G401 (cell line): ENCODE measurements around the gene CDH23. TPM values are rescaled to one million over a fixed set of nuclear protein-coding genes. Genes with fewer than 3 reads are reported as not detected.
A peak's percentile ranks its signal among the peaks of the same experiment; 100 is the strongest.
"Not testable (repeated sequence)": the region's sequence is repeated elsewhere in the genome, so short reads cannot be mapped to it uniquely, and the experiment has no call there.

Experiments
- DNase-seq: peaks from one replicate; pipeline ENCODE4 v3.0.0-alpha.2; 2015; ENCODE audit warnings: low spot score
- in situ Hi-C: cut with HindIII; loops from 2 replicates; pipeline ENCODE4 v1.10.0; 2016; ENCODE audit warnings: low sequenced_read_pairs, mixed read lengths
- total RNA-seq: library from RNA; depleted of rRNA; stranded (reverse); fragments of >200 nt; shearing (Covaris generic); gene quantifications from 2 replicates; pipeline ENCODE4 v1.2.3, GENCODE V29; 2014; rRNA removed

CDH23 gene
- total RNA-seq: 2.8 and 5.9 TPM in 2 replicates

GRCh38 chr10:71396711-71397295, at the start of gene CDH23:
CDH23 (plus strand) TSS chr10:71396920; CDS start chr10:71439832, 42,912 bp downstream.
- in situ Hi-C loops: no loop called here
- peak; percentile 56 for DNase-seq

- no peak for DNase-seq
- in situ Hi-C loops: no loop called here
Observed at GRCh38 chr10:71347587-71348395, 48.9 kb upstream of the CDH23 start.

GRCh38 chr10:71348850-71349249, 47.9 kb upstream of the CDH23 start:
- DNase-seq: no peak
- in situ Hi-C loops: no loop called here

- no peak for DNase-seq
- in situ Hi-C loops: no loop called here
Observed at GRCh38 chr10:71349406-71349805, 47.3 kb upstream of the CDH23 start.

GRCh38 chr10:71351087-71351486, 45.6 kb upstream of the CDH23 start:
- no peak for DNase-seq
- in situ Hi-C loops: no loop called here

- in situ Hi-C loops: no loop called here
- DNase-seq: peak; percentile 92
Observed at GRCh38 chr10:71351628-71352319, 44.9 kb upstream of the CDH23 start.

- in situ Hi-C loops: no loop called here
- no peak for DNase-seq
Observed at GRCh38 chr10:71353639-71354038, 43.1 kb upstream of the CDH23 start.

GRCh38 chr10:71354776-71355175, 41.9 kb upstream of the CDH23 start:
- in situ Hi-C loops: no loop called here
- DNase-seq: no peak

- DNase-seq: no peak
- in situ Hi-C loops: no loop called here
Observed at GRCh38 chr10:71355886-71356285, 40.8 kb upstream of the CDH23 start.

- DNase-seq: no peak
- in situ Hi-C loops: no loop called here
Observed at GRCh38 chr10:71357792-71358265, 38.9 kb upstream of the CDH23 start.

GRCh38 chr10:71358277-71358676, 38.4 kb upstream of the CDH23 start:
- DNase-seq: no peak
- in situ Hi-C loops: no loop called here

GRCh38 chr10:71358906-71359305, 37.8 kb upstream of the CDH23 start:
- DNase-seq, in situ Hi-C loops: not testable (repeated sequence)

- in situ Hi-C loops: no loop called here
Observed at GRCh38 chr10:71359364-71360046, 37.2 kb upstream of the CDH23 start.

GRCh38 chr10:71360735-71361134, 36.0 kb upstream of the CDH23 start:
- DNase-seq: no peak
- in situ Hi-C loops: no loop called here

More at GRCh38 chr10:71359364-71360046, 37.2 kb upstream of the CDH23 start:
- DNase-seq: no peak

- no peak for DNase-seq
- in situ Hi-C loops: no loop called here
Observed at GRCh38 chr10:71361581-71361980, 35.1 kb upstream of the CDH23 start.

- DNase-seq: no peak
- in situ Hi-C loops: no loop called here
Observed at GRCh38 chr10:71362141-71362540, 34.6 kb upstream of the CDH23 start.

- peak; percentile 67 for DNase-seq
- in situ Hi-C loops: no loop called here
Observed at GRCh38 chr10:71363936-71364335, 32.8 kb upstream of the CDH23 start.

- in situ Hi-C loops: no loop called here
- no peak for DNase-seq
Observed at GRCh38 chr10:71365366-71365765, 31.4 kb upstream of the CDH23 start.

GRCh38 chr10:71366690-71367089, 30.0 kb upstream of the CDH23 start:
- DNase-seq: no peak
- in situ Hi-C loops: no loop called here
